CD4-positive, alpha-beta T cell treated with Interleukin-4 for 1 hour (primary cell): ENCODE results near the gene TSPAN9.

Source experiments
- DNase-seq, 2 donors: peaks; one replicate each; pipeline ENCODE4 v3.0.0-alpha.2; 2020 to 2022

TSPAN9 gene

GRCh38 chr12:3192221-3192620 lies 115.0 kb downstream of the TSPAN9 start:
- no peak for DNase-seq

GRCh38 chr12:3193131-3193530 lies 116.0 kb downstream of the TSPAN9 start:
- DNase-seq = no peak

- no peak for DNase-seq
Observed at GRCh38 chr12:3193755-3194154, 116.6 kb downstream of the TSPAN9 start.

DNA sequence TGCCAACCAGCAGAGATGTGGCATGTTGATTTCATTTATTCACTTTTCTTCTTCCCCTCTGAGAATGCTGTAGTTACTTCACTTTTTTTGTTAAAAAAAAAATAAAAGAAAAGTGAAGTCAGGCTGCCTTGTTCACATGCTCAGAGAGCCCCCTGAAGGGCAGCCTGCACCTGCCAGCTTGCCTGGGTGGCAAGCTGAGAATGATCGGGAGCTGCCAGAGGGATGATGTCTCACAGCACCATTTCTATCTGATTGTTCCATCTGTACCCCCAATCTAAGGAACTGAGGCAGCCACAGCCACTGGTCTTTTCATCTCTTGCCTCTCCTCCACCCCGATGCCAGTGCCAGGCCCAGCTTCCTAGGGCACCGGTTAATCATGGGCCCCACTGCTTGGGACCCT lies 118.2 kb downstream of the TSPAN9 start:
- DNase-seq = no peak

GRCh38 chr12:3195859-3196483 lies 118.8 kb downstream of the TSPAN9 start:
- no peak for DNase-seq

- DNase-seq = no peak
Observed at GRCh38 chr12:3196488-3196887, 119.3 kb downstream of the TSPAN9 start.

DNA sequence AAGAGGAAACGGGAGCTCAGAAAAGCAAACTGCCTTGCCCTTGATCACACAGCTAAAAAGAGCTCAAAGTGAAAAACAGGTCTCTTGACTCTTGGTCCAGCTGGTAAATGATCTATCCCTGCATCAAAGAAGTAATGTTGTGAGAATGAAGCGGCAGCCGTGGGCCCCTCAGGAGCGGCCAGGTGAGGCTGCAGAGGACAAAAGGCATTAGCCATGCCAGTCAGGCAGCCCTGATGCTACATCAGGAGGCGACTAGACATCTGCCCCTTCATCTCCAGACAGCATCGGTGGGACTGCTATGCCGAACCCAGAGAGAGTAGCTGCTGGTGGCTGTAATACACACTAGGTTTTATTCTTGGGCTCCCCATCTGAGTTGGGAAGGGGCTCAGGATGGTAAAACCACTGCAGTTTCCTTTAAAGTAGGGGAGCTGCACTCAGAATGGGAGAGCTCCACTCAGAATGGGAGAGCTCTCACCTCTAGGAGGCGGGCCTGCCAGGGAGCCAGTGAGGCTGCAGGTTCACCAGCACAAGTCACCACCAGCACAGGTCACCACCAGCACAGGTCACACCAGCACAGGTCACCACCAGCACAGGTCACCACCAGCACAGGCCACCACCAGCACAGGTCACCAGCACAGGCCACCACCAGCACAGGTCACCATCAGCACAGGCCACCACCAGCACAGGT lies 120.1 kb downstream of the TSPAN9 start:
- no peak for DNase-seq

- DNase-seq = no peak
Observed at GRCh38 chr12:3199551-3200031, 122.4 kb downstream of the TSPAN9 start.

- DNase-seq = no peak
Observed at GRCh38 chr12:3200032-3200617, 122.9 kb downstream of the TSPAN9 start.

DNA sequence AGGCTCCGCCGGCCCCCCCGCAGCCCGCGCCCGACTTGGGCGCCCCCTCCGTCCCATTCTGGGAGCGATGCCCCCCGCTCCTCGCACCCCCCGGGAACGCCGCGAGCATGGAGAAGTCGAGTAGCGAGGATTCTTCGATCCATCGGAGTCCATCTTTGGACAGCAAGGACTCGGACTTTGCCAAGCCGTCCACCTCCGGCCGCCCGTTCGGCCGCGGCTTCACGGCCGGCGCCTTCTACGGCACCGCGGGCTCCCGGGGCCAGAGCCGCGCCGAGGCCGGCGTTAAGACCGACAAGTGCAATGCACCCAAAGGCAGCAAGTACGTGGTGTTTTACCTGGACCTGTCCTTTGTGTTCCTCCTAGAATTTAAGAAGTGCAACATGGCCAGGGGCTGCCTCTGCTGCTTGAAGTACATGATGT lies 123.6 kb downstream of the TSPAN9 start:
- no peak for DNase-seq

DNA sequence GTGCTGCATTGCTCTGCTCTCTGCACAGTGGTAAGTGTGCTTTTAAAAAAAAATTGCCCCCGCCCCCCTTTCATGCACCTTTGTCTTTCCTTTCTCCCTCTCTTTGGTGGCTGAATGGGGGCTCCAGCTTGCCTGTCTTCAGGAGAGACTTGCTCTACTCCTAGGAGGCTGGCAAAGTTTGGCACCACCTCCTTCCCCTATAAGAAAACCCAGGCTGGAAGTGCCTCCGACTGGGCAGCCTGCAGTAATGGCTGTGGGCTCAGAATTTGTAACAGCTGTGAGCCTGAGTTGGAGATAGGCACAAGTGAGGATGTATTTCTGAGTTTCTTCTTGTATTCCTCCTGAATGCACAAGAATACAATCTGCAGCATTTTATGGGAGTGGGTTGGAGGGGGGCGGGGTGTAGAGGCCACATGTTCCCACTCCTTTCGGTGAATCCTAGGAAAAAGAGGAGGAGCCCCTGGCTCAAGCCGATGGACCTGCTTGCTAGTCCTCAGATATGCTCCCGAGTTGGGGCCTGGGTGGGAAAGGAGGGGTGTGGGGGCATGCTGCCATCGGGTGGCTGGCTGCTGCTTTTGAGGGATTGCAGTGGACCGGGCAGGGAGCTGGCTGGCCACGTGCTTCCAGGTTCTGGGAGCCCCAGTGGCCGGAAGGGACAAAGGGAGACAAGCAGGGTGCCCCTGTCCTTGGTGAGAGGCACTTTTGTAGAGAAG lies 124.3 kb downstream of the TSPAN9 start:
- no peak for DNase-seq

DNA sequence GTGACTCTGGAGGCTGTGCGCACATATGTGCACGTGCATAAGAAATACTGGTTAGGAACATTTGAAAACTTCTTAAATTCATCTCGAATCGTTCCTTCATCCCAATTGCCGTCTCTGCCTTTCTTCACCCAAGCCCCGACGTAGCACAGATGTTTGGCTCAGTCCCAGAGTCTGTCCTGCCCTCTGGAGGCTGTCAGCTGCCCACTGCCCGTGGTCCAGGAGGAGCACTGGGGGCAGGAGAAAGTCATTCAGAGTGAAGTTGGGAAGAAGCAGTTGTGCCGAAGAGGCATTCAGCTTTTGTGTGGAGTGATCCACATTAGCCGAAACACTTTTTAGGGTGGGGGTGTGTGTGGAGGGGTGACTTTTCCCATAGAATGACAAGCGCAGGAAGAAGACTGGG lies 124.9 kb downstream of the TSPAN9 start:
- DNase-seq = no peak

GRCh38 chr12:3202734-3203446 lies 125.7 kb downstream of the TSPAN9 start:
- DNase-seq = peak; percentile 14 to 23

- no peak for DNase-seq
Observed at GRCh38 chr12:3203713-3204112, 126.5 kb downstream of the TSPAN9 start.

DNA sequence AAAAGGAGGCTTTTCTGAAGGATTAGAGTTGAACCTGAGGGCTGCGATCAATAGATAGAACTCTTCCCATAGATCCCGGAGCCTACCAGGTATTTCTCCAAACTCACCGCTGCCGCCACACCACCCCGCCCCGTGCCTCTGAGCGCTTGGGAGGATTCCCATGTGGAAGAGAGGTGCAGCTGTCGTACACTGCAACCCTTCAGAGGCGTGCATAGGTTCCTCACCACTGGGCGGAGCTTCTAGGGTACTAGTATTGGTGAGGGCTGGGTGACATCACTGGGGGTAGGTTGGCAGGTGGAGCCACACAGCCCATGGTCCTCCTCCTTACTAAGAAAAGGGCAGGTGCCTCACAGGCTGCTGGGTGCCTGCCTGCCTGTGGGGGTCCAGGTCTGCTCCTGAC lies 127.0 kb downstream of the TSPAN9 start:
- no peak for DNase-seq

DNA sequence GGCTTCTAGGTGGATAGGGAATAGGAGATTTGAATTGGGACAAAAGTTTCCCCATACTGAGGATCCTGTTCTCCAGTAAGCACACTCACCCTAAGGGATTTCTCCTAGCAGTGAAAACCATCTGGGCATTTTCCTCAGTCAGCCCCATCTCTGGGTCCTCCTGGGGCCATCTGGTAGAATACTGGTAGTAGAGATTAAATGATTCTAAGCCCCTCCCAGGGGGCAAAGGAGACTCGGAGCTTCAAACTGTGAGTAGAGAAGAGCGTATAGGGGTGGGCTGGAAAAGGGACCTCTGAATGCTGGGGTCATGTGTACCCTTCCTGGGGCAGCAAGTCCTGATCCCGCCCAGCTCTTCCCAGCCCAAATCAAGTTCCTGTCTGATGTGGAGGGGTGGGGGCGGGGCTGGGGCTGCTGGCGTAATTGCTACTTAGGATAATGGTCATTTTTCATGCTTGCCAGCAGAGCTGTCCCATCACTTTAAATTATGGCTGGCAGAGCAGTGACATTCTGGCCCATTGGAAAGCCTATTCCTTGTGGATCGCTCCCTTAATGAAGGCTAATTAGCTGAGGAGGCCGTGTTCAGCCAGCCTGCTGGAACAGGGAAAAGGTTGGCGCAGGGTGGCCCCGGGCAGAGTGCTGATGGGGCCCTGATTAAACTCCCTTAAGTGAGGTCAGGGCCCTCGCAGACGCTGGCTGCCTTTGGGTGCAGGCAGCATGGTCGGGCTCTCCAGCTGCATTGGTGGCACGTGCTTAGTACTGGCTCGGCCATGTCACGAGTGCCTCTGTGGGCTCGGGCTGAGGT lies 127.8 kb downstream of the TSPAN9 start:
- DNase-seq = no peak

DNA sequence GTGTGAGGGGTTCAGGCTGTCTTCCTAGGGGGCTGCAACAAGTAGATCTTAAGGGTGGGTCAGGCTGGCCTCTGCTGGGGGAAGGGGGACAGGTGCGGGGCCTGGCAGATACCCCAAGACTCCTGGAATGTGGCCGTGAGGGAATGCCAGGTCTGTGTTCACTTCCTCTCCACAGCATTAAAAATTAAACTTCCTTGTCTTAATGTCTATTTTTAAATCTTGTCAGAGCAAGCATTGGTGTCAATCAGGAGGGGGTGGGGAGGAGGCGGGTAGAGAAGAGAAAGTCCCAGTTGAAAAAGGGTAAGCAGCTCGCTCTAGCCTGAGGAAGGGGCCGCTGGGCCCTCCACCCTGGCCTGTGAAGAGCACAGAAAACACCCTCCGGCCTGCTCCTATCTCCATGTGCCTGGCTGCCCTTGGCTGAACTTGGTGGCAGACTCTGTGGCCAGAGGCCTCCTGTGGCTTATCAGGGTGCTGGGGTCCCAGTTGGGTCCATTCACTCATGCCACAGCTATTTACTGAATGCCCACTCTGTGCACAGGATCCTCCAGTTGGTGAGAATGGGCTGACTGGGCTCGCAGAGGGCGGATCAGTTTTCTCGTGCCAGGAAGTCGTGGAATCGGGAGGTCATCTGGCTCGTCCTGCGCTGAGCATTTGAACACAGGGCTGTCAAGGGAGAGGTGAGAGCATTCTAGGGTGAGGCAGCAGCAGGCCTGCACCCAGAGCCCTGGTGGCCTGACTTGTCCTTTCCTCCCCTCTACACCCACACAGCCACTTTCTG lies 128.8 kb downstream of the TSPAN9 start:
- no peak for DNase-seq

GRCh38 chr12:3206536-3207072 lies 129.4 kb downstream of the TSPAN9 start:
- no peak for DNase-seq

DNA sequence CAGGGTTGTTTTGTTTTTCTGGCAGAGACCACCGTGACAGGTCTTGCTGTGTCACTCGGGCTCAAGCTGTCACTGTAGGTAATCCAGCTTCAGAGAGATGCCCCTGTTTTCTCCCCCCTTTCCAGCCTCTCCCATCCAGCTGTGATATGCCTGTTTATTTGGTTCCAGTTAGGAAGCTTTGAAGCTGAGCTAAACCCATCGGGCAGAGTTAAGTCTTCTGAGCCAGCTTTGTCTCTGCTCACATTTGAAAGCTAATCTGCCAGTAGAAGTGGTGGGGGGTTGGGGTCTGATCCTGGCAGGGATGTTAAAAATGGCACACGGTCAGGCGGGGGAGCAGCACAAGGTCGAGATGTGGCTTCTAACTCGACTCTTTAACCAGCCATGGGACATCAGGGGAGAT lies 130.0 kb downstream of the TSPAN9 start:
- DNase-seq = no peak

- no peak for DNase-seq
Observed at GRCh38 chr12:3207858-3208257, 130.7 kb downstream of the TSPAN9 start.

- DNase-seq = no peak
Observed at GRCh38 chr12:3213188-3213587, 136.0 kb downstream of the TSPAN9 start.
